H1 (cell line): Measurements from ENCODE around the gene PTGIR. TPM values are rescaled to one million over a fixed set of nuclear protein-coding genes. Genes with fewer than 3 reads are reported as not detected.

ENCODE experiments used
- CTCF ChIA-PET: fragments of 300-600 bp; sonication (Branson Sonifier 250); formaldehyde crosslinking; loops from one replicate; lab custom pipeline; 2021; ENCODE audit not compliant: partially characterized antibody; lab: Charles Lee
- POLR2A ChIA-PET: fragments of 300-600 bp; sonication (Branson Sonifier 250); formaldehyde crosslinking; loops from one replicate; lab custom pipeline; 2021; ENCODE audit warnings: inconsistent platforms; ENCODE audit not compliant: partially characterized antibody; lab: Charles Lee
- DNase-seq, 2 experiments: peaks; one replicate each; pipeline versions ENCODE4 v3.0.0 to v3.0.0-alpha.2; 2010 to 2022; ENCODE audit warnings: low spot score in 2 of 2, low read depth in 1 of 2, mixed read lengths in 1 of 2
- FAIRE-seq: peaks from 2 replicates; lab custom pipeline; 2011; peaks lifted over from hg19 to GRCh38; lab: Jason Lieb, UNC
- H2AFZ ChIP-seq: 2 replicates; pipeline ENCODE4 v1.8.1; 2012; ENCODE audit warnings: low read length, inconsistent platforms
- H2AK5ac ChIP-seq: 2 replicates; pipeline ENCODE4 v1.6.1; 2013; ENCODE audit warnings: low read depth, low read length
- H2BK120ac ChIP-seq: replicated peaks from 2 replicates; pipeline ENCODE3; 2013; ENCODE audit warnings: low read depth, low read length, inconsistent platforms
- H2BK12ac ChIP-seq: 2 replicates; pipeline ENCODE4 v1.6.1; 2013; ENCODE audit warnings: low read depth, low read length
- H2BK15ac ChIP-seq: 2 replicates; pipeline ENCODE4 v1.6.1; 2013; ENCODE audit warnings: low read length
- H2BK20ac ChIP-seq: 2 replicates; pipeline ENCODE4 v1.6.1; 2013; ENCODE audit warnings: low read length
- H2BK5ac ChIP-seq: 2 replicates; pipeline ENCODE4 v1.6.1; 2013; ENCODE audit warnings: low read depth, low read length
- H3K14ac ChIP-seq: 2 replicates; pipeline ENCODE4 v1.6.1; 2013; ENCODE audit warnings: inconsistent platforms; ENCODE audit not compliant: insufficient read length
- H3K18ac ChIP-seq: 2 replicates; pipeline ENCODE4 v1.6.1; 2013; ENCODE audit warnings: low read length; ENCODE audit errors: extremely low read depth
- H3K23ac ChIP-seq: 2 replicates; pipeline ENCODE4 v1.6.1; 2013; ENCODE audit warnings: inconsistent platforms; ENCODE audit not compliant: insufficient read length
- H3K23me2 ChIP-seq: 2 replicates; pipeline ENCODE4 v1.6.1; 2013; ENCODE audit warnings: low read depth, low read length
- H3K27ac ChIP-seq: 2 replicates; pipeline ENCODE4 v1.6.1; 2011; ENCODE audit warnings: low read depth, low read length, inconsistent platforms
- H3K27me3 ChIP-seq, 4 experiments: replicated peaks in 1 of 4; 1 replicate in 1 of 4; 2 replicates in 3 of 4; pipeline versions ENCODE4 v1.6.1 to v1.8.1; 2011 to 2013; ENCODE audit warnings: low read length in 3 of 4, mild to moderate bottlenecking in 3 of 4, inconsistent platforms in 2 of 4, mixed read lengths in 2 of 4, moderate library complexity in 1 of 4; ENCODE audit not compliant: control insufficient read depth in 3 of 4, insufficient read depth in 3 of 4; ENCODE audit errors: extremely low read depth in 1 of 4
- H3K36me3 ChIP-seq, 4 experiments: 2 replicates each; pipeline versions ENCODE4 v1.6.1 to v1.8.1; 2011 to 2013; ENCODE audit warnings: mild to moderate bottlenecking in 4 of 4, low read length in 3 of 4, moderate library complexity in 2 of 4, control low read depth in 1 of 4, inconsistent platforms in 1 of 4; ENCODE audit not compliant: insufficient read depth in 4 of 4, control insufficient read depth in 2 of 4
- H3K4ac ChIP-seq: replicated peaks from 2 replicates; pipeline ENCODE3; 2013; ENCODE audit warnings: low read length, low read depth, mixed read lengths, inconsistent platforms; ENCODE audit not compliant: insufficient read length
- H3K4me1 ChIP-seq, 4 experiments: replicated peaks in 1 of 4; 1 replicate in 1 of 4; 2 replicates in 3 of 4; pipeline versions ENCODE4 v1.6.1 to v1.8.1; 2011 to 2013; ENCODE audit warnings: low read length in 3 of 4, inconsistent platforms in 2 of 4, mixed read lengths in 1 of 4; ENCODE audit not compliant: insufficient read depth in 4 of 4, control insufficient read depth in 3 of 4
- H3K4me2 ChIP-seq, 2 experiments: 2 replicates each; pipeline versions ENCODE4 v1.6.1 to v1.8.1; 2011 to 2013; ENCODE audit warnings: low read depth in 2 of 2, low read length in 2 of 2, control low read depth in 1 of 2, inconsistent platforms in 1 of 2, mild to moderate bottlenecking in 1 of 2; ENCODE audit not compliant: insufficient read depth in 1 of 2
- H3K4me3 ChIP-seq, 4 experiments: fragments of 200-600, 300-600 bp in 1 of 4; sonication (generic), shearing (Covaris generic), sonication (Bioruptor Twin) in 1 of 4; 2 replicates each; pipeline versions ENCODE4 v1.5.1 to v1.8.1; 2011 to 2016; ENCODE audit warnings: low read length in 4 of 4, low read depth in 3 of 4, control low read depth in 2 of 4, inconsistent platforms in 2 of 4, mild to moderate bottlenecking in 2 of 4, mixed read lengths in 1 of 4, moderate library complexity in 1 of 4; ENCODE audit not compliant: insufficient read depth in 2 of 4; ENCODE audit errors: extremely low read depth in 1 of 4
- H3K56ac ChIP-seq: replicated peaks from 2 replicates; pipeline ENCODE3; 2013; ENCODE audit warnings: low read depth, mild to moderate bottlenecking, mixed read lengths, low read length, inconsistent platforms; ENCODE audit not compliant: insufficient read length
- H3K79me1 ChIP-seq: 2 replicates; pipeline ENCODE4 v1.6.1; 2013; ENCODE audit warnings: low read depth, low read length, control low read depth
- H3K79me2 ChIP-seq, 2 experiments: 2 replicates each; pipeline versions ENCODE4 v1.6.1 to v1.8.1; 2012 to 2013; ENCODE audit warnings: low read length in 2 of 2, mild to moderate bottlenecking in 2 of 2, inconsistent platforms in 1 of 2; ENCODE audit not compliant: insufficient read depth in 2 of 2, control insufficient read depth in 1 of 2
- H3K9ac ChIP-seq, 4 experiments: replicated peaks in 1 of 4; 1 replicate in 1 of 4; 2 replicates in 3 of 4; pipeline versions ENCODE4 v1.6.1 to v1.8.1; 2011 to 2013; ENCODE audit warnings: low read depth in 3 of 4, low read length in 3 of 4, control low read depth in 2 of 4, mild to moderate bottlenecking in 2 of 4, moderate library complexity in 2 of 4, inconsistent platforms in 1 of 4; ENCODE audit errors: extremely low read depth in 1 of 4
- H3K9me3 ChIP-seq, 2 experiments: 2 replicates each; pipeline versions ENCODE4 v1.6.1 to v1.8.1; 2012 to 2013; ENCODE audit warnings: mild to moderate bottlenecking in 2 of 2, moderate library complexity in 2 of 2, control low read depth in 1 of 2, inconsistent platforms in 1 of 2, low read depth in 1 of 2, low read length in 1 of 2, mixed read lengths in 1 of 2; ENCODE audit not compliant: insufficient read depth in 2 of 2
- H4K20me1 ChIP-seq, 2 experiments: replicated peaks in 1 of 2; 2 replicates each; pipeline versions ENCODE3 to v1.8.1; 2011 to 2013; ENCODE audit warnings: inconsistent platforms in 2 of 2, low read length in 2 of 2, mild to moderate bottlenecking in 1 of 2; ENCODE audit not compliant: insufficient read depth in 2 of 2, control insufficient read depth in 1 of 2
- H4K5ac ChIP-seq: 2 replicates; pipeline ENCODE4 v1.6.1; 2013; ENCODE audit warnings: low read length, low read depth, mixed read lengths, inconsistent platforms; ENCODE audit not compliant: insufficient read length
- H4K8ac ChIP-seq: 2 replicates; pipeline ENCODE4 v1.8.0; 2013; ENCODE audit warnings: mild to moderate bottlenecking, moderate library complexity, low read length, inconsistent platforms; ENCODE audit not compliant: insufficient read depth; ENCODE audit errors: extremely low read depth
- H4K91ac ChIP-seq: replicated peaks from 2 replicates; pipeline ENCODE3; 2013; ENCODE audit warnings: low read length, mixed read lengths, inconsistent platforms; ENCODE audit not compliant: insufficient read length
- ASH2L ChIP-seq: fragments of 200-600, 300-600 bp; sonication (generic); IDR thresholded peaks from one replicate; pipeline ENCODE4 v1.7.1; 2017; ENCODE audit warnings: low read length
- ATF3 ChIP-seq: IDR thresholded peaks from 2 replicates; pipeline ENCODE4 v1.6.1; 2011; ENCODE audit warnings: low read depth, mild to moderate bottlenecking, low read length; ENCODE audit not compliant: insufficient read depth
- GTF2F1 ChIP-seq: IDR thresholded peaks from 2 replicates; pipeline ENCODE4 v1.6.1; 2012; ENCODE audit warnings: low read depth, low read length, improper control_type of control experiment, borderline replicate concordance
- MAFK ChIP-seq: IDR thresholded peaks from 2 replicates; pipeline ENCODE4 v1.6.1; 2012; ENCODE audit warnings: low read depth, mild to moderate bottlenecking, improper control_type of control experiment, low read length
- RAD21 ChIP-seq, 2 experiments: IDR thresholded peaks in 1 of 2; conservative IDR thresholded peaks in 1 of 2; 2 replicates each; pipeline ENCODE4 v1.6.1; 2011; ENCODE audit warnings: low read depth in 2 of 2, low read length in 2 of 2, improper control_type of control experiment in 1 of 2, inconsistent platforms in 1 of 2, mild to moderate bottlenecking in 1 of 2, moderate library complexity in 1 of 2
- RNF2 ChIP-seq: fragments of 200-900, 300-1000 bp; sonication (generic); IDR thresholded peaks from 2 replicates; pipeline ENCODE4 v1.7.1; 2016; ENCODE audit warnings: borderline replicate concordance, low read depth, mild to moderate bottlenecking, antibody characterized with exemption, low read length; ENCODE audit not compliant: poor library complexity, severe bottlenecking; ENCODE audit errors: missing control alignments
- SP1 ChIP-seq: IDR thresholded peaks from 2 replicates; pipeline ENCODE4 v1.6.1; 2011; ENCODE audit warnings: low read depth, low read length
- TAF7 ChIP-seq: optimal IDR thresholded peaks from 2 replicates; pipeline ENCODE3; 2011; ENCODE audit warnings: low read depth, mild to moderate bottlenecking, inconsistent platforms, low read length, moderate library complexity, borderline replicate concordance
- WGBS, 2 experiments: shearing (Covaris generic) in 1 of 2; methylation state at CpG; one replicate each; pipeline versions ENCODE4 v1.1.6 to v1.1.7; 2013 to 2015; ENCODE audit warnings: low lambda C conversion rate in 2 of 2, mixed read lengths in 2 of 2, inconsistent platforms in 1 of 2, low coverage in 1 of 2, missing lambda C conversion rate in 1 of 2; ENCODE audit not compliant: insufficient replicate concordance in 2 of 2, insufficient coverage in 1 of 2, insufficient read length in 1 of 2; ENCODE audit errors: extremely low coverage in 1 of 2, missing lambda C conversion rate in 1 of 2; 5-methylcytosine and 5-hydroxymethylcytosine counted together
- polyA plus RNA-seq, 7 experiments: library from polyadenylated mRNA; depleted of rRNA in 3 of 7; stranded (reverse) in 5 of 7; unstranded in 2 of 7; fragments of >200 nt in 5 of 7; fragments of 200-250 nt in 2 of 7; gene quantifications; 1 replicate in 5 of 7; 2 replicates in 1 of 7; 4 replicates in 1 of 7; pipeline versions ENCODE4 v1.2.1 to v1.2.3, GENCODE V29; 2011 to 2013; ENCODE audit warnings: missing spikeins in 2 of 7, mixed read lengths in 2 of 7
- total RNA-seq: library from RNA; stranded (reverse); fragmentation: NEBNext Ultra II Directional; extraction: Animal tissue kit (Norgen Biotek cat#: 25700); gene quantifications from 2 replicates; pipeline ENCODE4 v1.2.1, GENCODE V29; 2021

PTGIR gene
- total and polyA plus RNA-seq, 2 of the 8 experiments (the other 6 are each of a cell fraction or from before 2014, with no cell fraction given) = 0.15 TPM; not detected in 1

- Histone ChIP-seq H3K79me2 (peaks cover 5 to 18% of the 10 kb centered on the region in 2 experiments), H4K8ac (no peak overlapping the region), H4K5ac (no peak overlapping the region), H3K79me1 (peaks cover 10% of the 10 kb centered on the region), H3K23ac (no peak overlapping the region), H3K36me3 (peaks cover 16 to 44% (median 40%) of the 10 kb centered on the region in 4 experiments; a peak in 7 of 8 replicates), H2BK5ac (no peak overlapping the region), H2BK15ac (no peak overlapping the region), H3K4ac (no peak overlapping the region), H3K4me3 (no peak overlapping the region), H3K4me1 (peaks cover 0 to 11% (median 2%) of the 10 kb centered on the region in 4 experiments; a peak in 4 of 7 replicates), H3K27ac (no peak overlapping the region), H3K23me2 (no peaks in the 10 kb centered on the region), H3K18ac (no peak overlapping the region), H4K91ac (no peak overlapping the region), H3K27me3 (no peaks in the 10 kb centered on the region), H3K4me2 (no peak overlapping the region), H3K56ac (no peak overlapping the region), H3K9ac (no peak overlapping the region), H2BK120ac (no peak overlapping the region), H2BK20ac (no peak overlapping the region), H3K9me3 (no peaks in the 10 kb centered on the region), H2AFZ (no peak overlapping the region), H3K14ac (no peak overlapping the region), H2BK12ac (no peak overlapping the region), H4K20me1 (peaks cover 14 to 29% of the 10 kb centered on the region in 2 experiments), H2AK5ac (no peak overlapping the region)
- ChIA-PET POLR2A (interaction anchor here (1.7 to 2.2 kb wide), 2 partner anchors 13 to 18 kb away, joined by 4 to 7 read pairs; no protein-coding TSS in a partner anchor), CTCF (interaction anchor here (2.8 kb wide), 1 partner anchor 8 kb away, joined by 21 read pairs; no protein-coding TSS in a partner anchor)
- WGBS, 2 experiments = 93% methylated on average over 9 of the region's 9 CpGs; no CpG with 5 or more reads in 1 of the 2 experiments
- DNase-seq (no peak), FAIRE-seq (no peak)
- TF ChIP-seq RNF2 (no peak), ASH2L (no peak), SP1 (no peak), GTF2F1 (no peak), MAFK (no peak), RAD21 (IDR thresholded peaks at IDR 0.05 in 1 of 2, conservative IDR thresholded peaks at IDR 0.05 in 1 of 2; ENCODE audit: low read depth in 2 of 2, low read length in 2 of 2) (no peak), ATF3 (no peak), TAF7 (no peak)
These were observed 16.7 kb downstream of the PTGIR start for GRCh38 chr19:46608178-46608577.
